GM06990 (cell line): ENCODE measurements around the gene WBP1L.

ENCODE experiments used
- DNase-seq: peaks from one replicate; pipeline ENCODE4 v3.0.0-alpha.2; 2011; ENCODE audit not compliant: insufficient read length; ENCODE audit errors: extremely low read depth
- H3K27me3 ChIP-seq: replicated peaks from 2 replicates; pipeline ENCODE4 v1.6.0; 2011; ENCODE audit warnings: low read length; ENCODE audit not compliant: control insufficient read depth, insufficient read depth
- H3K36me3 ChIP-seq: 2 replicates; pipeline ENCODE4 v1.5.1; 2011; ENCODE audit warnings: low read length; ENCODE audit not compliant: control insufficient read depth, insufficient read depth
- H3K4me3 ChIP-seq: replicated peaks from 2 replicates; pipeline ENCODE4 v1.5.1; 2011; ENCODE audit warnings: low read depth, mild to moderate bottlenecking, control low read depth, low read length
- CTCF ChIP-seq: IDR thresholded peaks from 2 replicates; pipeline ENCODE4 v1.5.1; 2011; ENCODE audit warnings: low read length, control low read depth, mild to moderate bottlenecking, inconsistent platforms; ENCODE audit not compliant: insufficient read depth, poor library complexity, severe bottlenecking

The WBP1L gene

GRCh38 chr10:102824664-102825063 lies 80.9 kb downstream of the WBP1L start:
- H3K27me3 ChIP-seq, result no peaks in the 10 kb centered on the region
- DNase-seq, result no peak
- H3K36me3 ChIP-seq, result no peaks in the 10 kb centered on the region
- no peak overlapping the region for H3K4me3 ChIP-seq
- no peak for TF ChIP-seq CTCF

GRCh38 chr10:102826148-102826796 lies 82.5 kb downstream of the WBP1L start:
- TF ChIP-seq CTCF, result no peak
- no peak overlapping the region for H3K4me3 ChIP-seq
- no peaks in the 10 kb centered on the region for H3K27me3 ChIP-seq
- DNase-seq, result no peak
- no peaks in the 10 kb centered on the region for H3K36me3 ChIP-seq

- no peaks in the 10 kb centered on the region for H3K36me3 ChIP-seq
- TF ChIP-seq CTCF, result no peak
- H3K4me3 ChIP-seq, result no peak overlapping the region
- no peaks in the 10 kb centered on the region for H3K27me3 ChIP-seq
- DNase-seq, result no peak
These were observed 83.8 kb downstream of the WBP1L start for GRCh38 chr10:102827597-102827975.

- no peak for DNase-seq
- TF ChIP-seq CTCF, result no peak
- H3K27me3 ChIP-seq, result peaks cover 2% of the 10 kb centered on the region; the same call in 1 of the 2 replicates
These were observed 87.7 kb downstream of the WBP1L start for GRCh38 chr10:102831322-102832071.

GRCh38 chr10:102832248-102832647 lies 88.5 kb downstream of the WBP1L start:
- Histone ChIP-seq H3K36me3 (no peaks in the 10 kb centered on the region), H3K4me3 (no peak overlapping the region)
- TF ChIP-seq CTCF, result no peak

More at GRCh38 chr10:102831322-102832071, 87.7 kb downstream of the WBP1L start:
- Histone ChIP-seq H3K36me3 (no peaks in the 10 kb centered on the region), H3K4me3 (no peak overlapping the region)

More at GRCh38 chr10:102832248-102832647, 88.5 kb downstream of the WBP1L start:
- H3K27me3 ChIP-seq, result peaks cover 2% of the 10 kb centered on the region; the same call in 1 of the 2 replicates
- DNase-seq, result no peak
